Neural cell (in vitro differentiated cells): ENCODE data around the gene MFRP. TPM values are rescaled to one million over a fixed set of nuclear protein-coding genes. Genes with fewer than 3 reads are reported as not detected.

Source experiments
- H2AFZ ChIP-seq: fragments of 200-600, 300-800 bp; sonication (generic), shearing (Covaris generic); 2 replicates; pipeline ENCODE4 v1.6.0; 2014; ENCODE audit warnings: low read depth, mild to moderate bottlenecking, antibody characterized with exemption, low read length, moderate library complexity
- H3F3A ChIP-seq: fragments of 200-600 bp; shearing (Covaris generic); 2 replicates; pipeline ENCODE4 v1.6.1; 2016; ENCODE audit warnings: mild to moderate bottlenecking, moderate library complexity, mixed read lengths, antibody characterized with exemption, low read length; ENCODE audit not compliant: insufficient read depth, poor library complexity, severe bottlenecking
- H3K27ac ChIP-seq: fragments of 200-600, 300-800 bp; sonication (generic), shearing (Covaris generic); 2 replicates; pipeline ENCODE4 v1.5.1; 2014; ENCODE audit warnings: mild to moderate bottlenecking, low read length, moderate library complexity
- H3K27me3 ChIP-seq: fragments of 300-800, 200-600 bp; sonication (generic), shearing (Covaris generic); 2 replicates; pipeline ENCODE4 v1.6.0; 2014; ENCODE audit warnings: mild to moderate bottlenecking, low read depth, low read length, moderate library complexity; ENCODE audit not compliant: insufficient read depth
- H3K36me3 ChIP-seq: fragments of 300-800, 200-600 bp; sonication (generic), shearing (Covaris generic); 2 replicates; pipeline ENCODE4 v1.5.1; 2014; ENCODE audit warnings: mild to moderate bottlenecking, antibody characterized with exemption, low read length, moderate library complexity; ENCODE audit not compliant: insufficient read depth
- H3K4me2 ChIP-seq: fragments of 300-800, 200-600 bp; sonication (generic), shearing (Covaris generic); 2 replicates; pipeline ENCODE4 v1.6.0; 2014; ENCODE audit warnings: mild to moderate bottlenecking, low read length
- H3K4me3 ChIP-seq: fragments of 300-800, 200-600 bp; sonication (generic), shearing (Covaris generic); 2 replicates; pipeline ENCODE4 v1.5.1; 2014; ENCODE audit warnings: mild to moderate bottlenecking, low read length, moderate library complexity
- H3K79me2 ChIP-seq: fragments of 200-600 bp; shearing (Covaris generic); replicated peaks from 2 replicates; pipeline ENCODE4 v1.6.0; 2014; ENCODE audit warnings: mild to moderate bottlenecking, low read length, moderate library complexity; ENCODE audit not compliant: insufficient read depth
- H3K9ac ChIP-seq: fragments of 300-800, 200-600 bp; sonication (generic), shearing (Covaris generic); 2 replicates; pipeline ENCODE4 v1.6.1; 2016; ENCODE audit warnings: mild to moderate bottlenecking, low read length, mixed read lengths
- H3K9me2 ChIP-seq: fragments of 200-600 bp; shearing (Covaris generic); 2 replicates; pipeline ENCODE4 v1.6.1; 2016; ENCODE audit warnings: mild to moderate bottlenecking, low read length, mixed read lengths; ENCODE audit not compliant: insufficient read depth
- H3K9me3 ChIP-seq: fragments of 200-600, 300-800 bp; sonication (generic), shearing (Covaris generic); 2 replicates; pipeline ENCODE4 v1.6.1; 2016; ENCODE audit warnings: mild to moderate bottlenecking, mixed run types, low read length, moderate library complexity, mixed read lengths
- H4K20me1 ChIP-seq: fragments of 200-600 bp; shearing (Covaris generic); 2 replicates; pipeline ENCODE4 v1.6.1; 2016; ENCODE audit warnings: mild to moderate bottlenecking, mixed run types; ENCODE audit not compliant: insufficient read depth
- CTCF ChIP-seq: fragments of 450-650 bp; IDR thresholded peaks from 2 replicates; pipeline ENCODE4 v1.5.1; 2014; ENCODE audit warnings: antibody characterized with exemption, mild to moderate bottlenecking, moderate library complexity; ENCODE audit not compliant: poor library complexity, severe bottlenecking
- EP300 ChIP-seq: fragments of 450-650 bp; conservative IDR thresholded peaks from 2 replicates; pipeline ENCODE4 v1.6.1; 2014; ENCODE audit warnings: antibody characterized with exemption, mild to moderate bottlenecking, moderate library complexity; ENCODE audit not compliant: poor library complexity, severe bottlenecking
- EZH2 ChIP-seq: fragments of 200-600, 300-800 bp; shearing (Covaris generic), sonication (generic); IDR thresholded peaks from 2 replicates; pipeline ENCODE4 v1.6.1; 2014; ENCODE audit warnings: antibody characterized with exemption, low read length, borderline replicate concordance, mild to moderate bottlenecking; ENCODE audit not compliant: insufficient read depth, poor library complexity, severe bottlenecking
- MXI1 ChIP-seq: fragments of 450-650 bp; conservative IDR thresholded peaks from 2 replicates; pipeline ENCODE4 v1.6.1; 2014; ENCODE audit warnings: antibody characterized with exemption, mild to moderate bottlenecking; ENCODE audit not compliant: poor library complexity, severe bottlenecking
- POLR2AphosphoS5 ChIP-seq: IDR thresholded peaks from 2 replicates; pipeline ENCODE4 v1.6.1; 2012
- RAD21 ChIP-seq: fragments of 450-650 bp; conservative IDR thresholded peaks from 2 replicates; pipeline ENCODE4 v1.6.1; 2014; ENCODE audit warnings: antibody characterized with exemption, mild to moderate bottlenecking, moderate library complexity
- REST ChIP-seq: IDR thresholded peaks from 2 replicates; pipeline ENCODE4 v1.6.1; 2012; ENCODE audit warnings: borderline replicate concordance
- SMC3 ChIP-seq: fragments of 450-650 bp; conservative IDR thresholded peaks from 2 replicates; pipeline ENCODE4 v1.6.1; 2014; ENCODE audit warnings: antibody characterized with exemption, mild to moderate bottlenecking, moderate library complexity; ENCODE audit not compliant: poor library complexity
- TAF1 ChIP-seq: IDR thresholded peaks from 2 replicates; pipeline ENCODE4 v1.6.1; 2012; ENCODE audit warnings: low read depth
- polyA plus RNA-seq: library from polyadenylated mRNA; depleted of rRNA; stranded (reverse); fragments of >200 nt; gene quantifications from 2 replicates; pipeline ENCODE4 v1.2.3, GENCODE V29; 2014

MFRP gene
- polyA plus RNA-seq, 1 donor from 2014 or later = not detected

- Histone ChIP-seq H3K9me2 (no peaks in the 10 kb centered on the region), H3K9ac (no peak overlapping the region), H3F3A (no peaks in the 10 kb centered on the region), H3K36me3 (no peaks in the 10 kb centered on the region), H4K20me1 (no peaks in the 10 kb centered on the region), H3K4me2 (no peak overlapping the region), H2AFZ (no peak overlapping the region), H3K27me3 (peaks cover 29% of the 10 kb centered on the region), H3K9me3 (no peaks in the 10 kb centered on the region), H3K79me2 (no peaks in the 10 kb centered on the region), H3K27ac (no peak overlapping the region), H3K4me3 (no peak overlapping the region)
- TF ChIP-seq RAD21 (no peak), CTCF (no peak), REST (no peak), EZH2 (no peak), POLR2AphosphoS5 (no peak), EP300 (no peak), TAF1 (no peak)
Observed at GRCh38 chr11:119319136-119319699, 27.3 kb downstream of the MFRP start.

- Histone ChIP-seq H3K27ac (no peak overlapping the region), H2AFZ (no peak overlapping the region), H3K4me2 (no peak overlapping the region)
Observed at GRCh38 chr11:119318240-119319135, 28.0 kb downstream of the MFRP start.

More at GRCh38 chr11:119318240-119319135, 28.0 kb downstream of the MFRP start:
- Histone ChIP-seq H3K36me3 (no peaks in the 10 kb centered on the region), H3K79me2 (no peaks in the 10 kb centered on the region), H3K9ac (no peak overlapping the region), H3K9me3 (no peaks in the 10 kb centered on the region), H4K20me1 (no peaks in the 10 kb centered on the region), H3K9me2 (no peaks in the 10 kb centered on the region), H3K4me3 (no peak overlapping the region), H3F3A (no peaks in the 10 kb centered on the region), H3K27me3 (peaks cover 29% of the 10 kb centered on the region)
- no peak for TF ChIP-seq EP300
- TF ChIP-seq MXI1 = no peak
- no peak for TF ChIP-seq POLR2AphosphoS5
- TF ChIP-seq EZH2 = no peak
- TF ChIP-seq SMC3 = no peak
- TF ChIP-seq REST = no peak
- TF ChIP-seq RAD21 = no peak
- TF ChIP-seq CTCF = no peak
- TF ChIP-seq TAF1 = no peak
